ENCODE data around the gene SPOCK2. TPM values are rescaled to one million over a fixed set of nuclear protein-coding genes. Genes with fewer than 3 reads are reported as not detected.

The SPOCK2 gene
- total RNA-seq, 2 experiments from 2014 or later = 370 to 371 TPM

DNA sequence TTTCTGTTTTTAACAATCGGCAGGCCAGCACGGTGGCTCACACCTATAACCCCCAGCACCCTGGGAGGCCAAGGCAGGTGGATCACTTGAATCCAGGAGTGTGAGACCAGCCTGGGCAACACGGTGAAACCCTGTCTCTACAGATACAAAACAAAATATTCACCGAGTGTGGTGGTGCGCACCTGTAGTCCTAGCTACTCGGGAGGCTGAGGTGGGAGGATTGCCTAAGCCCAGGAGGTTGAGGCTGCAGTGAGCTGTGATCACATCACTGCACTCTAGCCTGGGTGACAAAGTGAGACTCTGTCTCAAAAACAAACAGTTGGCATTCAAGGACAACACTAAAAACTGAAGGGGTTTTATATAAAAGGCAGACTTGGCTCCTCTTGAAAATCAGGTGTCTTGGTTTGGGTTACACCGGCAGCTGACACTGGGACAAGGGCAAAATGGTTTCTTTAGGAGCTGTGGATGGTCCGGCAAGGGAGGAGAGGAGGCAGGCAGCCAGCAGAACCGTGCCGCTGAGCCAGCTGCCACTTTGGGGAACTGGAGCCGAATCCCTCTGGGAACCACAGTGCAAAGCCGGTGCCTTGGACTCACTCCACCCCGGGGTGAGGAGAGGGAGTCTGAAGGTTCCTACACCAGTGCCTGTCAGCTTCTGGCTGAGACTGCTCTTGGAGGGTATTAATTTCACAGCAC is 71.6 kb downstream of the SPOCK2 start:
- POLR2A ChIA-PET = no interaction called here
- H3K36me3 Mint-ChIP-seq = no peaks in the 10 kb centered on the region

DNA sequence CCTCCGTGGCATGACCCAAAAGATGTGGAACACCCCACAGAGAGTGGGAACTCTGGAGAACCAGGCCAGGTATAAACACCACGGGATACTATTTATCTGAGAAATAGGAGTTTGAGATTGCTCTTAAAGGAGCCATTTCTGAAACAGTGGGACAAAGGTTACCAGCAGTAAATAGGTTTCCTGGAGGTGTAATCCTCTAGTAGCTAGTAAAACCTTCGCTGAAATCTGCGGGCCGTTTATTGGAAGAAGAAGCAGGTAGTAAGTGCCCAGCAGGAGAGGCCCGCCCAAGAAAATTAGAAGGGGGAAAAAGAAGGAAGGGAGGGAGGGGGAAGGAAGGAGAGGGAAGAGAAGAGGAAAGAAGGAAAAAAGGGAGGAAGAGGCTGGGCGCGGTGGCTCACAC is 72.5 kb downstream of the SPOCK2 start:
- Mint-ChIP-seq H3K4me1 (peaks cover under 1% of the 10 kb centered on the region), H3K27ac (no peak overlapping the region), H3K27me3 (peaks cover 4% of the 10 kb centered on the region), H3K9me3 (no peaks in the 10 kb centered on the region), H3K36me3 (no peaks in the 10 kb centered on the region), H3K4me3 (no peak overlapping the region)
- POLR2A ChIA-PET = no interaction called here
- DNase-seq (no peak), ATAC-seq (ENCODE audit: low read depth) (no peak)

More for the DNA sequence above, 71.6 kb downstream of the SPOCK2 start:
- Mint-ChIP-seq H3K9me3 (no peaks in the 10 kb centered on the region), H3K27ac (no peak overlapping the region), H3K27me3 (peaks cover 6% of the 10 kb centered on the region), H3K4me3 (no peak overlapping the region), H3K4me1 (peaks cover 5% of the 10 kb centered on the region)
- DNase-seq (no peak), ATAC-seq (ENCODE audit: low read depth) (no peak)

DNA sequence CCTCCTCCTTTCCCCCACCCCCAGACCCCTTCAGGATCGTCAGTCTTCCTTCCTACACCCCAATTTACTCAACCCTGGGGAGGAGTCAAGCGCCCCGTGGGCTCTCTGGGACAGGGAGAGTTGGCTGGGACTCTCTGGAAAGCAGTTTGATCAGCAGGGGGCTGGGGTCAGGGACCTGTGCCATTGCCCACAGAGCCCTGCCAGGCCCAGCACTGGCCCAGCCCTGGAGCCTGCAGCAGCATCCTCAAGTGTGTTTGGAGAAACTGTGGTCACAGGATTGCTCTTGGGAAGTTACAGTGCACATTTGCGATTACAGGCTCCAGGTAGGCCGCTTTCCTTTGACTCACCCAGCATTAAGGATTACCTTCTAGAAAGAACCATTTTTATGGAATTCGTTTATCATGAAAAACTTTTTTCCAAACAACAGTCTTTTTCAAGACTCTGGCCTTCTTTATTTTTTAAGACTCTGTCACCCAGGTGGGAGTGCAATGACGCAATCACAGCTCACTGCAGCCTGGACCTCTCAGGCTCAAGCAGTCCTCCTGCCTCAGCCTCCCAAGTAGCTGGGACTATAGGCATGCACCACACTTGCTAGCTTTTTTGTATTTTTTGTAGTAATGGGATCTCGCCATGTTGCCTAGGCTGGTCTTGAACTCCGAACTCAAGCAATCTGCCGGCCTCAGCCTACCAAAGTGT is 73.4 kb downstream of the SPOCK2 start:
- POLR2A ChIA-PET = no interaction called here
- Mint-ChIP-seq H3K4me1 (no peaks in the 10 kb centered on the region), H3K36me3 (no peaks in the 10 kb centered on the region), H3K27ac (no peak overlapping the region), H3K27me3 (peaks cover 4% of the 10 kb centered on the region), H3K9me3 (no peaks in the 10 kb centered on the region), H3K4me3 (no peak overlapping the region)
- no peak for ATAC-seq (ENCODE audit: low read depth)
- no peak for DNase-seq

DNA sequence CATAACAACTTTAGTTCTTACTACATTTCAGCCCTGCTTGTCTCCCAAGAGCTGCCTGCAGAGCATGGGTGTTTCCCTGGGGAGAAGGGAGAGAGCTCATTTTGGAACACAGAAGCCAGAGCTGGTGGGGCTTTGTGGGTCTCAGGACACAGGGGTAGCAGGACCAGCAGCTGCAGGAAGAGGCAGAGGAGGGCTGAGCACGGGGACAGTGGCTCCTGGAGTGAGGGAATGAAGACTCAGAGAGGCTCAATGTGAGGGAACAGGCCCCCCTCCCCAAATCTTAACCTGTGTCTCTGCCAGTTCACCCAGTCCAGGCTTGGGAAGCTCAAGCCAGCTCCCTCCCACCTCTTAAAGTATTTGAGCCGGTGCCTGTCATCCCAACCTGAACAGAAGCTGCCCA is 74.2 kb downstream of the SPOCK2 start:
- POLR2A ChIA-PET = no interaction called here
- Mint-ChIP-seq H3K27ac (no peak overlapping the region), H3K9me3 (no peaks in the 10 kb centered on the region), H3K4me3 (no peak overlapping the region), H3K27me3 (peaks cover 4% of the 10 kb centered on the region), H3K36me3 (no peaks in the 10 kb centered on the region), H3K4me1 (no peaks in the 10 kb centered on the region)
- ATAC-seq (ENCODE audit: low read depth) = no peak
- DNase-seq = no peak

DNA sequence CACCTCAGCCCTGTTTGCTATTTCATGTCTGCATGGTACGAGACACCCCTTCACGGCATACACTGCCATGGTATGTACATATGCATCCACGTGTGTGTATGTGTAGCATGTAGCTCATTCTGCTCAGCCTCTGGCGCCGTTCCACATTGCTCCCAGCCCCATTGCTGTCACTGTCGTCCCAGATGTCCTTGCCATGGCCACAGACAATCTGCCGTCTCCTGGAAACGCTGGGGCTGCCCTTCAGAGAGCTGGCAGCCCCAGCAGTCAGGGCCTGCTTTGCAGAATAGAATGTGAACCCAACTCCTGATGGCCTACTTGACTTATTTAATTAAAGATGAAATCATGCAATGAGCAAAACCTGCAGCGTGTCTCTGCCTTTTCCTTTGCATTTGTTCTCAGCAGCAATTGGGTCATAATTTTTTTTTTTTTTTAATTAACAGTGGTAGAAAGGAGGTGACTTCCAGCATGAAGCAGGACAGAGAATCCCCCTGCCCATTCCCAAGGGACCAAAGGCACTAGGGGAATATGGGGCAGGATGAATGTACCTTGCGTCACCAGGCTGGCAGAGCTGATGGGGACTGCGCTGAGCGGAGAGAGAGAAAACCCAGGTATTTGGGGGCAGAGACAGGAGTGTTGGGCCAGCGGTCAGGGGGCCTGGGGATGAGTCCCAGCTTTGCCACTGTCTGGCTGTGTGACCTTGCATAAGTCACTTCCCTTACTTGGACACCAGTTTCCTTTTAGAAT is 75.0 kb downstream of the SPOCK2 start:
- no peaks in the 10 kb centered on the region for H3K4me1 Mint-ChIP-seq
- H3K27me3 Mint-ChIP-seq = peaks cover 2% of the 10 kb centered on the region
- H3K4me3 Mint-ChIP-seq = no peak overlapping the region
- ATAC-seq (ENCODE audit: low read depth) (no peak), DNase-seq (no peak)
- POLR2A ChIA-PET = no interaction called here
- no peaks in the 10 kb centered on the region for H3K36me3 Mint-ChIP-seq
- H3K9me3 Mint-ChIP-seq = no peaks in the 10 kb centered on the region
- no peak overlapping the region for H3K27ac Mint-ChIP-seq

DNA sequence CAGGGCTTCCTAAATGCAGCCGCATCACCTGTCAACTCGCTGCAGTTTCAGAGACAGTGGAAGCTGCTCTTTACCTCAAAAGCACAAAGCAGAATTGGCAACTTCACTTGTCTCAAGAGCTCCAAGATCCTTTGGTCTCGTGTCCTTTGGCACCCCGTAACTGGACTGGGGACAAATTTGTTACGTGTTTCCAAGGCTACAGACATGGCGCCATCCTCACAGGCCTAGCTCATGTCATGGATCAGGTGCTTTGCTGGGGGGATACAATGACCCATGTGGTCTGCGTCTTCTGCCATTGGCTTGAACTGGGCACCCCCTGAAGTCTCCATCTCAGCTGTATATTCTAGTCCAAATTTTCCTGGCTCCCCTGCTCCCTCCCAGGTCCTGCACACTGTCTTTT is 75.6 kb downstream of the SPOCK2 start:
- no peak for ATAC-seq (ENCODE audit: low read depth)
- Mint-ChIP-seq H3K27me3 (peaks cover under 1% of the 10 kb centered on the region), H3K27ac (no peak overlapping the region), H3K36me3 (no peaks in the 10 kb centered on the region), H3K4me3 (no peak overlapping the region), H3K4me1 (no peaks in the 10 kb centered on the region), H3K9me3 (no peaks in the 10 kb centered on the region)
- no peak for DNase-seq
- POLR2A ChIA-PET = no interaction called here

DNA sequence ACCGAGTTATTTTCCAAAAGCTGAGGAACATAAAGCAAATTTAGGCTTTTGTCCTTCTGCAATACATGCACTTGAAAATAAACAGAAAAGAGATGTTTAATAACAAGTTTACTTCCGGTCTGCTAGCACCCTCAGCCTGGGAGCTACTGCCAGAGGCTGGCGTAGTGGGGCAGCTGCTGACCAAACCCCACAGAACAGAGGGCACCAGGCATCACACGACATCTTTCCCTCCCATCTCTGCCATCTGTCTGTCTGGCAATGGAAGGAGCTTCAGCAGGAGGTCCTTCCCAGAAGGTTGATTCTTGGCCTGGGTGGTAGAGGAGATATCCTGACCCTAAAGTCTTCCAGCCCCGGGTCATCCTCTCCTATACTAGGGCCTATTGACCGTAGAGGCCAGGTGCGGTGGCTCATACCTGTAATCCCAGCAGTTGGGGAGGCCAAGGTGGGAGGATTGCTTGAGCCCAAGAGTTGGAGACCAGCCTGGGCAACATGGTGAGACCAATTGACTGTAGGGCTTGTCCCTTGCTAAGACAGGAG is 76.3 kb downstream of the SPOCK2 start:
- Mint-ChIP-seq H3K36me3 (no peaks in the 10 kb centered on the region), H3K4me3 (no peak overlapping the region), H3K9me3 (no peaks in the 10 kb centered on the region), H3K27me3 (no peaks in the 10 kb centered on the region), H3K4me1 (no peaks in the 10 kb centered on the region), H3K27ac (no peak overlapping the region)
- ATAC-seq (ENCODE audit: low read depth) (no peak), DNase-seq (no peak)
- POLR2A ChIA-PET = no interaction called here

DNA sequence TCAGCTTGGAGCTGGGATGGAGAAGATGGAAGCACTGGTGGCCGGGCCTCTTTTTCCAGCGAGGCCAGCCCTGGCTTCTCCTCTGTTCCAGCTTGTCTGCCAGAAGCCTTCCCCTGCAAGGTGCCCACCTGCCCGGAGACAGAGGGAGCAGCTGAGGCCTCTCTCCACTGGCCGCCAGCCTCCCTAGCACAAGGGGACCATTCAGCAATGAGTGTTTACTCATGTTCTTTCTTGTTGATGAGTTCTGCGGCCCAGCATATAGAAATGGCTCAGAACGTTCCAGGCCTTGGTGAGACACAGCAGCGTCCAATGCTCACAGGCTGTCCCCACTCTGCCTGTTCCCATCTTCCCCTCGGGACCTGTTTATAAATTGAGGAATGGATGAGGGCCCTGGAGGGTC is 76.9 kb downstream of the SPOCK2 start:
- ATAC-seq (ENCODE audit: low read depth) (no peak), DNase-seq (no peak)
- H3K4me1 Mint-ChIP-seq = no peaks in the 10 kb centered on the region
- no peaks in the 10 kb centered on the region for H3K9me3 Mint-ChIP-seq
- no peaks in the 10 kb centered on the region for H3K27me3 Mint-ChIP-seq
- H3K27ac Mint-ChIP-seq = no peak overlapping the region
- POLR2A ChIA-PET = no interaction called here
- H3K36me3 Mint-ChIP-seq = no peaks in the 10 kb centered on the region
- no peak overlapping the region for H3K4me3 Mint-ChIP-seq

DNA sequence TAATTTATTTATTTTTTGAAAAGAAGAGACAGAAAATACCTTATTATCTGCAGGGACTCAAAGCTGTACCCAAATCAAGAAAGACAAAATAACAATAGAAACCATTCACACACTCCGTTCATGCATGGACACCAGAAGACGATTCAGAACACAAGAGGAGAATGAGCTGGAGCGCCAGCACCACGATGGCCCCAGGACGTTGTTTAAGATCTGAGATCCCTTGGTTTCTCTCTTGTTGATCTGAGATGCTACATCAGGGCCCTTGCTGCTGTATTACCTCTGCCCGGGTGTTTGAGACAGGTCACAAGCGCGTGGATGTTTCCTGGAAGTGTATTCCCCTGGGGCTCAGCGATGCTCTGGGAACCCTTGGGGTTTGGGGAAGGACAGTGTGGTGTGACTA is 77.3 kb downstream of the SPOCK2 start:
- H3K27me3 Mint-ChIP-seq = no peaks in the 10 kb centered on the region
- H3K27ac Mint-ChIP-seq = no peak overlapping the region
- POLR2A ChIA-PET = no interaction called here
- no peak for DNase-seq
- no peaks in the 10 kb centered on the region for H3K36me3 Mint-ChIP-seq
- no peak overlapping the region for H3K4me3 Mint-ChIP-seq
- H3K4me1 Mint-ChIP-seq = no peaks in the 10 kb centered on the region
- no peak for ATAC-seq (ENCODE audit: low read depth)
- H3K9me3 Mint-ChIP-seq = no peaks in the 10 kb centered on the region

DNA sequence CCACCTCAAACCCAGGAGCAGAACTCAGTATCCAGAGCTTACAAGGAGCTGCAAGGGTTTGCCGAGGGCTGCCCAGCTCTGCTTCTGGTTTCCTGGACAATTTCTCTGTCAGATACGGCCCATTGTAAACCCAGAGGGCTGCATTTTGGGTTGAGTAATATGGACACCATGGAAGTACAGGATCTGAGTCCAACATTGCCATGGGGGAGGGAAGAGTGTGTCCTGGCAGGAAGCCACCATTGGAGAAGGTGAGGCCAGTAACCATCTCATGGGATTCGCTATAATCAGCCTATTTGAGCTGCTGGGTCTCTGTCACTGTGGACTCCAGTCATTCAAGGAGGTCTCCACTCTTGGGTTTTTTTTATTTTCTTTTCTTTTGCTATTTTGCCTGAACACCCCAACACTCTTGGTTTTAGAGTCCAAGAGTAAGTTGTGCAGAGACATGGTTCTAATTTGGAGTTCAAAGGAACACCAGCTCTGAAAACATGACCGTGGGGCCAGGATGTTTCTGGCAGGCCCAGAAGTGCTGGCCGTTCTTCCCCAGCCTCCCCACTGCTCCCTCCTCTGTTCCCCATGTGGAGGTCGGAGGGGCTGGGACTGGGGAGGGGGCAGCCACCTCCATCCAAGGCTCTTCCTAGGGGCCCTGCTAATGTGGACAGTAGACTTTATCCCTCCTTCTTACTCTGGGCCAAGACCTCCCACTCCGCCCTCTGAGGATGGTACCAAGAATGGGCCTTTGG is 77.9 kb downstream of the SPOCK2 start:
- ATAC-seq (ENCODE audit: low read depth) (no peak), DNase-seq (no peak)
- POLR2A ChIA-PET = no interaction called here
- Mint-ChIP-seq H3K9me3 (no peaks in the 10 kb centered on the region), H3K27me3 (no peaks in the 10 kb centered on the region), H3K27ac (no peak overlapping the region), H3K36me3 (no peaks in the 10 kb centered on the region), H3K4me1 (no peaks in the 10 kb centered on the region), H3K4me3 (no peak overlapping the region)

DNA sequence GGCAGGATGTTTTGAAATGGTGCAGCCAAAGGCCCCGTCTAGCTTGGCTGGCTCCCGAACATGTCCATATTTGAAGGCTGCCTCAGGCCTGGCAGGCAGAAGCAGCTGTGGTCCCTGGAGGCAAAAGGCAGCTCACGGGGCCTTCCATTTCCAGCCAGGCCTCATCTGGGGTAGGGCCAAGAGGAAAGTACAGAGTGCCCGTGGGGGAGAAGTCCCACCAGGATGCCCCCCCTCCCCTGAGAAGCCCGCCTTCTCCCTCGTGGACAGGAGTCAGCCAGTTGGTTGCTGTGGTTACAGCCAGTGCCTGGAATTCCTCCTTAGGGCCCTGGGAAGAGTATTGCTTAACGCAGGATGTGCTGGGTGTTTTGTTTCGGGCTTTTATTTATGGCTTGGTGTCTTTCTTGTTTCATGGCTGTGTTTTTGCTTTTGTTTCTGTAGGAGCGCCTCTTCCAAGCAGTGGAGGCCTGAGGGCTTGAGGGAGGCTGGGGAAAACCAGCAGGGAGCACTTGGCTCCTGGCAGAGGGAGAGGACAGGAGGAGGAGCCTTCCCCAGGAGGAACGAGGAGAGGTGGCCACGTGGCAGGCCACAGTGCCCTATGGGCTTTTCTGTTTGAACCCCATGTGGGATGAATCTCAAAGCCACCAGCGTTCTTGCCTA is 78.8 kb downstream of the SPOCK2 start:
- Mint-ChIP-seq H3K4me1 (no peaks in the 10 kb centered on the region), H3K4me3 (no peak overlapping the region), H3K27ac (no peak overlapping the region), H3K9me3 (no peaks in the 10 kb centered on the region), H3K36me3 (no peaks in the 10 kb centered on the region), H3K27me3 (no peaks in the 10 kb centered on the region)
- ATAC-seq (ENCODE audit: low read depth) = no peak
- DNase-seq = no peak
- POLR2A ChIA-PET = no interaction called here

DNA sequence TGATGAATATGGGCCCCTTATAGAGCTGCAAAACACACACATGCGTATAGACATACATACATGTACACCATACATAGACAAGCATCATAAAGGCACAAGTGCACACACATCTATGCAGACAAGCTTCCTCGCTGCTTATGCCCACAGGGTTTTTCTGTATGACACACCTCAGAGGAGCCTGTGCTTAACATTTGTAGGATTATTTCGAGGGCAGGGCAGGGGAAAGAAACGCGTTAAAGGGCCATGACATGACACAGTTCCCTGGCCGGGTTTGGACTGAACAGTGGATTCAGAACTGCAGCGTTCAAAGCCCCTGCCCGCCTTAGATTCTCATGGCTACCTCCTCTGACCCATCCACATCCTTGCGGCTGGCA is 79.3 kb downstream of the SPOCK2 start:
- Mint-ChIP-seq H3K9me3 (no peaks in the 10 kb centered on the region), H3K27me3 (no peaks in the 10 kb centered on the region), H3K4me1 (no peaks in the 10 kb centered on the region), H3K27ac (no peak overlapping the region), H3K36me3 (no peaks in the 10 kb centered on the region), H3K4me3 (no peak overlapping the region)
- POLR2A ChIA-PET = no interaction called here
- no peak for DNase-seq
- no peak for ATAC-seq (ENCODE audit: low read depth)
